K562 (cell line): Measurements from ENCODE around the gene PLXNA2. TPM values are rescaled to one million over a fixed set of nuclear protein-coding genes. Genes with fewer than 3 reads are reported as not detected.

Source experiments
- BACH1 ChIP-seq: fragments of 200-800 bp; sonication (Bioruptor generic); IDR thresholded peaks from 2 replicates; pipeline ENCODE4 v1.6.1; 2016; ENCODE audit warnings: missing genetic modification characterization, missing compliant biosample characterization
- BRCA1 ChIP-seq, 2 experiments: fragments of 450-650 bp in 1 of 2; sonication (generic) in 1 of 2; formaldehyde crosslinking in 1 of 2; IDR thresholded peaks; 2 replicates each; pipeline versions ENCODE4 v1.5.0 to v1.6.1; 2017 to 2020; ENCODE audit warnings: mild to moderate bottlenecking in 1 of 2, missing genetic modification reagents in 1 of 2
- CAMTA2 ChIP-seq: fragments of 250-450 bp; sonication (Bioruptor Pico); conservative IDR thresholded peaks from 2 replicates; pipeline ENCODE4 v1.5.1; 2022
- CBX5 ChIP-seq: IDR thresholded peaks from 2 replicates; pipeline ENCODE4 v1.6.1; 2014; ENCODE audit warnings: low read depth, borderline replicate concordance
- CEBPZ ChIP-seq: fragments of 150-350 bp; IDR thresholded peaks from 2 replicates; pipeline ENCODE4 v1.6.1; 2014; ENCODE audit warnings: low read depth, mild to moderate bottlenecking, low read length, borderline replicate concordance
- HDAC3 ChIP-seq: fragments of 450-650 bp; IDR thresholded peaks from 2 replicates; pipeline ENCODE4 v1.6.1; 2018; ENCODE audit warnings: borderline replicate concordance, mild to moderate bottlenecking, moderate library complexity; ENCODE audit not compliant: partially characterized antibody
- KDM4B ChIP-seq, 2 experiments: fragments of 450-650 bp in 1 of 2; sonication (generic) in 1 of 2; IDR thresholded peaks; 2 replicates each; pipeline ENCODE4 v1.6.1; 2016 to 2017; ENCODE audit warnings: borderline replicate concordance in 2 of 2, antibody characterized with exemption in 1 of 2, low read depth in 1 of 2, mild to moderate bottlenecking in 1 of 2
- PHB ChIP-seq: fragments of 250-450 bp; sonication (Bioruptor Pico); IDR thresholded peaks from 2 replicates; pipeline ENCODE4 v1.5.0; 2021
- SNIP1 ChIP-seq: fragments of 450-650 bp; IDR thresholded peaks from 2 replicates; pipeline ENCODE4 v1.7.1; 2017; ENCODE audit warnings: low read depth, mild to moderate bottlenecking
- SOX6 ChIP-seq: fragments of 450-650 bp; IDR thresholded peaks from 2 replicates; pipeline ENCODE4 v1.6.1; 2014; ENCODE audit warnings: mild to moderate bottlenecking
- SREBF1 ChIP-seq: fragments of 150-350 bp; IDR thresholded peaks from 2 replicates; pipeline ENCODE4 v1.6.1; 2014; ENCODE audit warnings: antibody characterized with exemption, low read depth, low read length, borderline replicate concordance
- SRSF1 ChIP-seq: fragments of 200-400 bp; formaldehyde crosslinking; IDR thresholded peaks from 2 replicates; pipeline ENCODE4 v1.6.1; 2017; ENCODE audit warnings: mild to moderate bottlenecking, low read depth, low read length, moderate library complexity
- ZMIZ1 ChIP-seq, 2 experiments: fragments of 150-350 bp in 1 of 2; IDR thresholded peaks; 2 replicates each; pipeline ENCODE4 v1.6.1; 2012 to 2016; ENCODE audit warnings: low read depth in 2 of 2, low read length in 2 of 2, mild to moderate bottlenecking in 1 of 2, moderate library complexity in 1 of 2
- ZNF655 ChIP-seq: fragments of 250-450 bp; sonication (Bioruptor Pico); IDR thresholded peaks from 2 replicates; pipeline ENCODE4 v1.5.0; 2021
- polyA plus RNA-seq, 8 experiments: library from polyadenylated mRNA; depleted of rRNA in 4 of 8; stranded (reverse) in 5 of 8; unstranded in 3 of 8; fragments of >200 nt; fragmentation: Nextera tagmentation in 2 of 8; fragmentation: Illumina TruSeq in 1 of 8; extraction: Ambion mirVana in 2 of 8; extraction: Trizol in 1 of 8; gene quantifications; 2 replicates each; pipeline versions ENCODE4 v1.2.1 to v1.2.3, GENCODE V29; 2011 to 2014; ENCODE audit warnings: inconsistent platforms in 1 of 8, missing spikeins in 1 of 8
- total RNA-seq, 7 experiments: library from RNA; depleted of rRNA in 6 of 7; stranded (reverse); fragments of >200 nt in 6 of 7; fragmentation: Illumina TruSeq in 2 of 7; extraction: Trizol in 2 of 7; gene quantifications; 2 replicates each; pipeline versions ENCODE4 v1.2.1 to v1.2.3, GENCODE V29; 2011 to 2021; ENCODE audit warnings: low replicate concordance in 1 of 7
- TF ChIP-seq, protein P1 (sequence below): sonication (generic); formaldehyde crosslinking; IDR thresholded peaks from 2 replicates; pipeline ENCODE4 v1.8.0; 2023; ENCODE audit warnings: mild to moderate bottlenecking, missing genetic modification reagents

PLXNA2 gene
- total and polyA plus RNA-seq, 9 of the 15 experiments (the other 6 are each of a cell fraction or from before 2014, with no cell fraction given), result 0.01 to 1.3 (median 0.32) TPM

DNA sequence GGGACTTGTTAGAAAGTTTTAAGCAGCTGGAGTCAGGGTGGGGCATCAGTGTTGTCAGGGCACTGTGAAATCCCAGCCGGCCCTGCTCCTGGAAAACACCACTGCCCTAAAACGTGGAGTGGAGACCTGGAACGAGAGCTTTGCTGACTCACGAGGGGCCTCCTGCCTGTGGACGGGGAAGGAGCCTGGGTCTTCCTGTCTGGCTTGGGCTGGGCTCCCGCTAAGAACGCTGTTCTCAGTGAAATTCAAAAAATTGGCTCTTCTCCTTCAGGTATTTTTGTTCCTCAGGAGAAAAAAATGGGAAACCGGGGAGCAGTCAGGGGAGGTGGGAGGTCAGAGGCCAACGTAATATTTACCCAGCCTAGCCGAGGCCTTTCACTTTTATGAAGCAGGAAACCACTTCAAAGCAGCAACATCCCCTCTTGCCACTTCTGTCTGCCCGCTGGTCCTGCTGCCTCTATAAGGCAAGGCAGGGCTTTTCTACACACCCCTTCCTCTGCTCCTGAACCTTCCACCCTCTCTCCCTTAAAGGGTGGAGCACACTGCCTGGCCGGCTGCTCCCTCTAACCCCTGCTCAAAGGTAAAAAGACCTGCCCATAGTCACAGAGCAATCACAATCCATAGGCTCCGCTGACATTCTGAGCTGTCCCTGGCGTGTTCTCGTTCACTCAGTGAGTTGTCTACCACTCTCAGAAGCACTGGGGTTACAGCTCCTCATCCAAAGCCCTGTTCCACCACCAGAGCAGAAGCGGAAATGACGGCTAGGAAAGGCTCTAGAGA lies 8.0 kb downstream of the PLXNA2 start (continued):
- TF ChIP-seq, protein P1, sequence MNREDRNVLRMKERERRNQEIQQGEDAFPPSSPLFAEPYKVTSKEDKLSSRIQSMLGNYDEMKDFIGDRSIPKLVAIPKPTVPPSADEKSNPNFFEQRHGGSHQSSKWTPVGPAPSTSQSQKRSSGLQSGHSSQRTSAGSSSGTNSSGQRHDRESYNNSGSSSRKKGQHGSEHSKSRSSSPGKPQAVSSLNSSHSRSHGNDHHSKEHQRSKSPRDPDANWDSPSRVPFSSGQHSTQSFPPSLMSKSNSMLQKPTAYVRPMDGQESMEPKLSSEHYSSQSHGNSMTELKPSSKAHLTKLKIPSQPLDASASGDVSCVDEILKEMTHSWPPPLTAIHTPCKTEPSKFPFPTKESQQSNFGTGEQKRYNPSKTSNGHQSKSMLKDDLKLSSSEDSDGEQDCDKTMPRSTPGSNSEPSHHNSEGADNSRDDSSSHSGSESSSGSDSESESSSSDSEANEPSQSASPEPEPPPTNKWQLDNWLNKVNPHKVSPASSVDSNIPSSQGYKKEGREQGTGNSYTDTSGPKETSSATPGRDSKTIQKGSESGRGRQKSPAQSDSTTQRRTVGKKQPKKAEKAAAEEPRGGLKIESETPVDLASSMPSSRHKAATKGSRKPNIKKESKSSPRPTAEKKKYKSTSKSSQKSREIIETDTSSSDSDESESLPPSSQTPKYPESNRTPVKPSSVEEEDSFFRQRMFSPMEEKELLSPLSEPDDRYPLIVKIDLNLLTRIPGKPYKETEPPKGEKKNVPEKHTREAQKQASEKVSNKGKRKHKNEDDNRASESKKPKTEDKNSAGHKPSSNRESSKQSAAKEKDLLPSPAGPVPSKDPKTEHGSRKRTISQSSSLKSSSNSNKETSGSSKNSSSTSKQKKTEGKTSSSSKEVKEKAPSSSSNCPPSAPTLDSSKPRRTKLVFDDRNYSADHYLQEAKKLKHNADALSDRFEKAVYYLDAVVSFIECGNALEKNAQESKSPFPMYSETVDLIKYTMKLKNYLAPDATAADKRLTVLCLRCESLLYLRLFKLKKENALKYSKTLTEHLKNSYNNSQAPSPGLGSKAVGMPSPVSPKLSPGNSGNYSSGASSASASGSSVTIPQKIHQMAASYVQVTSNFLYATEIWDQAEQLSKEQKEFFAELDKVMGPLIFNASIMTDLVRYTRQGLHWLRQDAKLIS (CRISPR knock-in tag), result no peak
- TF ChIP-seq SOX6 (no peak), SRSF1 (no peak), SREBF1 (no peak), BACH1 (tag) (no peak), PHB (CRISPR knock-in tag) (no peak), SNIP1 (no peak), CBX5 (no peak), BRCA1 (IDR thresholded peaks at IDR 0.05) (no peak), BRCA1 (CRISPR knock-in tag; IDR thresholded peaks at IDR 0.05) (no peak), CEBPZ (no peak), ZMIZ1 (IDR thresholded peaks at IDR 0.05; ENCODE audit: low read depth in 2 of 2, low read length in 2 of 2) (no peak), ZNF655 (CRISPR knock-in tag) (no peak), KDM4B (IDR thresholded peaks at IDR 0.05; ENCODE audit: borderline replicate concordance in 2 of 2, low read depth in 1 of 2) (no peak), HDAC3 (no peak), CAMTA2 (CRISPR knock-in tag) (no peak)
